Measurements from ENCODE around the gene PNMT. TPM values are rescaled to one million over a fixed set of nuclear protein-coding genes. Genes with fewer than 3 reads are reported as not detected.

PNMT gene
- total and polyA plus RNA-seq, 2 of the 4 experiments (the other 2 are of a cell fraction), result not detected

DNA sequence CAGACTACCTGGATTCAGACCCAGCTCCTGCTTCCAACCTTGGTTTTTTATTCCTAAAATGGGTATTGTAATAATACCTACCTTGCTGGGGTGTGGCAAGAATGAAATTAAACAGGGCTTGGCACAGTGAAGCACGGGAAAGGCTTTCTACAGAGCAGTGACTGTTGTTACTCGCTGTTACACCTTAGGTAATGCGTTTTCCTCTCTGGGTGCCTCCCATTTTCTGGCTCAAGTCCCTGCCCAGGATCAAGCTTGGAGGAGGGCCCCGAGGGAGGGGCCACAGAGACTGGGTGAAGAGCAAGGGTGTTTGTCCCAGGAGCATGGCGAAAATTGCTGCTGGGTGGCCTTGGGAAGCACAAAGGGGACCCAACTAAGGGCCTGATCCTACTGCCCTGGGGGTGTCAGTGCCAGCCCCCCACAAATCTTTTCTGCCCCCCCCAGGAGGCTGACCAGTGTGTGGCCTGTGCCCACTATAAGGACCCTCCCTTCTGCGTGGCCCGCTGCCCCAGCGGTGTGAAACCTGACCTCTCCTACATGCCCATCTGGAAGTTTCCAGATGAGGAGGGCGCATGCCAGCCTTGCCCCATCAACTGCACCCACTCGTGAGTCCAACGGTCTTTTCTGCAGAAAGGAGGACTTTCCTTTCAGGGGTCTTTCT is 48.8 kb downstream of the PNMT start:
- Histone ChIP-seq H3K9me1 (ENCODE audit: insufficient read depth, low read length) (no peaks in the 10 kb centered on the region), H3K4me3 (ENCODE audit: insufficient read depth, low read depth, low read length) (no peak overlapping the region), H2AFZ (replicated peaks; ENCODE audit: low read length, poor library complexity) (no peak overlapping the region), H3K18ac (ENCODE audit: low read depth, low read length) (no peak overlapping the region), H3K27me3 (ENCODE audit: control insufficient read depth, insufficient read depth, low read length) (no peaks in the 10 kb centered on the region), H4K20me1 (ENCODE audit: insufficient read depth, low read length) (no peaks in the 10 kb centered on the region), H4K8ac (ENCODE audit: low read depth in 2 of 2, low read length in 2 of 2) (no peak overlapping the region), H3K27ac (ENCODE audit: insufficient read depth, low read length) (no peak overlapping the region), H2AK5ac (ENCODE audit: low read depth, low read length) (no peak overlapping the region), H4K5ac (ENCODE audit: low read depth, low read length) (no peak overlapping the region), H3K56ac (ENCODE audit: extremely low read depth, insufficient read depth, low read length) (no peak overlapping the region), H3K9ac (ENCODE audit: low read depth, low read length) (no peak overlapping the region), H3K23ac (ENCODE audit: low read depth, low read length) (no peak overlapping the region), H2BK15ac (ENCODE audit: low read depth, low read length) (no peak overlapping the region), H4K91ac (ENCODE audit: insufficient read depth, low read depth, low read length) (no peak overlapping the region), H3K4ac (ENCODE audit: low read depth, low read length) (no peak overlapping the region), H2AK9ac (replicated peaks; ENCODE audit: low read depth, low read length, poor library complexity) (no peak overlapping the region), H3K14ac (replicated peaks; ENCODE audit: low read depth, low read length) (no peak overlapping the region), H3K9me3 (ENCODE audit: control insufficient read depth, insufficient read depth, low read length) (no peaks in the 10 kb centered on the region), H3K4me1 (ENCODE audit: control insufficient read depth, insufficient read depth, low read length) (no peaks in the 10 kb centered on the region), H3K79me1 (ENCODE audit: low read depth in 1 of 2, low read length in 2 of 2) (no peaks in the 10 kb centered on the region), H2BK5ac (ENCODE audit: low read depth, low read length, poor library complexity, severe bottlenecking) (no peak overlapping the region), H2BK120ac (ENCODE audit: low read depth, low read length) (no peak overlapping the region), H2BK20ac (ENCODE audit: low read depth, low read length) (no peak overlapping the region), H3K36me3 (ENCODE audit: control insufficient read depth, insufficient read depth, low read length) (peaks cover 51% of the 10 kb centered on the region), H3K4me2 (ENCODE audit: low read depth, low read length) (no peak overlapping the region)
- POLR2A ChIA-PET (ENCODE audit: unreplicated experiment), result no interaction called here
- DNase-seq (no peak), ATAC-seq (ENCODE audit: low read depth) (no peak)
- 97% methylated on average over 4 of the region's 11 CpGs; no CpG with 5 or more reads in 1 of the 2 experiments for WGBS, 2 experiments (ENCODE audit: extremely low coverage in 2 of 2, insufficient read length in 1 of 2)
- BruUV-seq (replicated peaks), result no TSS peak
- intact Hi-C loops (cut with micrococcal nuclease) (no loop called here), in situ Hi-C loops (cut with MboI; ENCODE audit: low sequenced_read_pairs) (no loop called here), dilution Hi-C loops (cut with HindIII; ENCODE audit: low sequenced_read_pairs, unreplicated experiment) (no loop called here)
- TF ChIP-seq RFX5 (IDR thresholded peaks at IDR 0.05; ENCODE audit: low read depth, low read length), result no peak
- no peak for TF ChIP-seq CHD1 (IDR thresholded peaks at IDR 0.05; ENCODE audit: low read depth, low read length)
- no peak for TF ChIP-seq MXI1 (IDR thresholded peaks at IDR 0.05; ENCODE audit: borderline replicate concordance, low read depth, low read length)
- no peak for TF ChIP-seq NFE2L2 (IDR thresholded peaks at IDR 0.05; ENCODE audit: low read depth, low read length)
- TF ChIP-seq CEBPB (IDR thresholded peaks at IDR 0.05; ENCODE audit: low read depth, low read length), result no peak
- no peak for TF ChIP-seq POLR2A (IDR thresholded peaks at IDR 0.05; ENCODE audit: low read depth, low read length)
- CTCF ChIA-PET, result no interaction called here

Data from IMR-90 (cell line).